Activated T-helper 9 cell treated with anti-CD3 and anti-CD28 coated beads, Interleukin-2, amount 50 U/mL, for 16 hours (primary cell): ENCODE measurements around the gene RHBDD2.
"Not testable (repeated sequence)": the region's sequence is repeated elsewhere in the genome, so short reads cannot be mapped to it uniquely, and the experiment has no call there.

Experiments used
- DNase-seq: peaks from one replicate; pipeline ENCODE4 v3.0.0-alpha.2; 2020; ENCODE audit warnings: low read depth

The RHBDD2 gene

DNA sequence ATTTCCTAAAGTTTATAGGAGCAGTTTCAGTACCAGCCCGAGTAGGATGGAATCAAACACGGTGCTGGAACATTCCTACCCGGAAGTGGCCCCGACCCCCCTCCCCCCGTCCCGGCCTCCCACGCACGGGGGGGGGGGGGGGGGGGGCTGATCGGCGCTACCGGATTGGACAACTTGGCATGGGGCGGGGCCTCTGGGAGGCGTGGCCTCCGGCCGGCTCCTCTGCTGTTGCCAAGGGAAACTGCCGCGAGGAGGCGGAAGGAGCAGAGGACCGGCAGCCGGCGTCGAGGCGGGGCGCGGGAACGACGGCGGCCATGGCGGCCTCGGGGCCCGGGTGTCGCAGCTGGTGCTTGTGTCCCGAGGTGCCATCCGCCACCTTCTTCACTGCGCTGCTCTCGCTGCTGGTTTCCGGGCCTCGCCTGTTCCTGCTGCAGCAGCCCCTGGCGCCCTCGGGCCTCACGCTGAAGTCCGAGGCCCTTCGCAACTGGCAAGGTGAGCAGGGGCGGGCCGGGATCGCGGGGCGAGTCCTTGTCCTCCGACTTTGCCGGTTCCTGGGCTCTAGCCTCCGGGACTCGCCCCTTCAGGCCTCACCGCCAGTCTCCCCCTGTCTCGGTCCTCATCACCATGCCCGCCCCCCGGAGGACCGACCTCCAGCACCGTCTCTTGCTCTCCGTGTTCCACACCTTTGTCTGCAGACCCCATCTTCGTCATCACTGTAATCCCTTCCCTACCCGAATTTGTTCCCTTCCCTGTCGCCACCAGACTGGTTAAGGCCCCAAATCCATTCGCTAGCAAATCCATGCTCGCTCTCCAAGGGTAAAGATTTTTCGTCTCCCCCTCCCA lies at the start of gene RHBDD2:
Gene RHBDD2, plus strand, starts transcription at position 266 of the 843 bp plus-strand sequence. Its CDS starts 49 bp downstream, at position 315.
- peak; percentile 96 for DNase-seq

DNA sequence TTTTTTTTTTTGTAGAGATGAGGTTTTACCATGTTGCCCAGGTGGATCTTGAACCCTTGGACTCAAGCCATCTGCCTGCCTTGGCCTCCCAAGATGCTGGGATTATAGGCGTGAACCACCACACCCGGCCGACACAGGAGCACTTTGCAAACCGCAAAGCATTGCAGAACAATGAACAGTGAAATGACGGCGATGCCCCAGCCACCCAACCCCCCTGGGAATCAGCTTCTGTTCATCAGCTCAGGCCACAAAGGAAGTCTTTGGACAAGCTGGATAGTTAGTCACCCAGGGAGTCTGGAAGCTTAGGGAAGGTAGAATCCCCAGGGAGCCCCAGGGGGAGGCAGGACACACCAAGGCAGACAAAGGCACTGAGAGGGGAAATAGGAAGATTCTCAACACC lies 49.2 kb upstream of the RHBDD2 start:
- DNase-seq, result not testable (repeated sequence)

GRCh38 chr7:75830978-75831377 lies 47.9 kb upstream of the RHBDD2 start:
- DNase-seq, result no peak

DNA sequence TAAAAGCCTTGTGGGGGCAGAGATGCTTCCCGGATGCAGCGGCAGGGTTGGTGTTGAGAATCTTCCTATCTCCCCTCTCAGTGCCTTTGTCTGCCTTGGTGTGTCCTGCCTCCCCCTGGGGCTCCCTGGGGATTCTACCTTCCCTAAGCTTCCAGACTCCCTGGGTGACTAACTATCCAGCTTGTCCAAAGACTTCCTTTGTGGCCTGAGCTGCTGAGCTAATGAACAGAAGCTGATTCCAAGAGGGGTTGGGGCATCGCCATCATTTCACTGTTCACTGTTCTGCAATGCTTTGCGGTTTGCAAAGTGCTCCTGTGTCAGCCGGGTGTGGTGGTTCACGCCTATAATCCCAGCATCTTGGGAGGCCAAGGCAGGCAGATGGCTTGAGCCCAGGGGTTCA lies 45.2 kb upstream of the RHBDD2 start:
- not testable (repeated sequence) for DNase-seq

DNA sequence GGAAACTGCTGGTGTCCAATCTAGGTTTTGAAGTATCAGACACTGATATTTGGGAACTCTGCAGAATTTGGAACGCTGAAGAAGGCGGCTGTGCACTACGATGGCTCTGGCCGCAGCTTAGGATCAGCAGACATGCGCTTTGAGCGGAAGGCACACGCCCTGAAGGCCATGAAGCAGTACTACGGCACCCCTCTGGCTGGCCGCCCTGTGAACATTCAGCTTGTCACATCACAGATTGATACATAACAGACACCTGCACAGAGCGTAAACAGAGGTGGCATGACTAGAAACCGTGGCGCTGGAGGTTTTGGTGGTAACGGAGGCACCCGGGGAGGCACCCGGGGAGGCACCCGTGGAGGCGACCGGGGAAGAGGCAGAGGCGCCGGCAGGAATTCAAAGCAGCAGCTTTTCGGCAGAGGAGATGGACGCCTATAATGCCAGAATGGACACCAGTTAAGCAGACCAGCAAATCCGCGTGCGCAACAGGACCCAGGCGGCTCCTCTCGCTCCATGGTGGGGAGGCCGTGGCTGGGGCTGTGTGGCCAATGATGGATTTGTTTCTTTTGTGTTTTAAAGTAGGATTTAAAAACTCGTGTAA lies 43.0 kb upstream of the RHBDD2 start:
- DNase-seq, result no peak

GRCh38 chr7:75836798-75837197 lies 42.0 kb upstream of the RHBDD2 start:
- no peak for DNase-seq

- DNase-seq, result not testable (repeated sequence)
Observed at GRCh38 chr7:75838281-75838930, 40.4 kb upstream of the RHBDD2 start.

GRCh38 chr7:75840029-75840428 lies 38.8 kb upstream of the RHBDD2 start:
- no peak for DNase-seq

DNA sequence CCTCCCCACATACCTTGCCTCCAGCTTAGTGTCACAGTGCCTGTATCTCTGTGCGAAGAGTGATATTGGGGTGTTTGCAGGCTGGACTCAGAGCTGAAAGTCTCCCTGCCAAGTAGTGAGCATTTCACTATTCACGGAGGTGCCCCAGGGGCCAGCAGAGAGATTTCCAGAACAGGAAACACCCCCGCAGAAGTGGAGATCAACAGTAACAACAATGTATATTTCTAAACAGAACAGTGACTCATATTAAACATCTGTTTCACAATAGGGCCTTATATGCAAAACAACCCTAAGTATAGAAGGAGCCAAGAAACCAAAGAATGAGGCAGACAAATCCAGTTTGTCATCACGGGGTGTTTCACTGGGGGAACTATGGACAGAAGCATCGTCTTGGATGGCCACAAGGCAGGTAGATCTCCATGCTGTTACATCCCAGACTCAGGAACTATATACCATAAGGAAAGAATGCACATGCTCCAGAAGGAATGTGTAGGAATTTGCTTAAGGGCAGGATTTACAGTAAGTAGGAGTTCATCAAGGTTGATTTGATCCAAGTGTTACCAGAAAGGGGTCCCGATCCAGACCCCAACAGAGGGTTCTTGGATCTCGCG lies 35.9 kb upstream of the RHBDD2 start:
- DNase-seq, result peak; percentile 2

DNA sequence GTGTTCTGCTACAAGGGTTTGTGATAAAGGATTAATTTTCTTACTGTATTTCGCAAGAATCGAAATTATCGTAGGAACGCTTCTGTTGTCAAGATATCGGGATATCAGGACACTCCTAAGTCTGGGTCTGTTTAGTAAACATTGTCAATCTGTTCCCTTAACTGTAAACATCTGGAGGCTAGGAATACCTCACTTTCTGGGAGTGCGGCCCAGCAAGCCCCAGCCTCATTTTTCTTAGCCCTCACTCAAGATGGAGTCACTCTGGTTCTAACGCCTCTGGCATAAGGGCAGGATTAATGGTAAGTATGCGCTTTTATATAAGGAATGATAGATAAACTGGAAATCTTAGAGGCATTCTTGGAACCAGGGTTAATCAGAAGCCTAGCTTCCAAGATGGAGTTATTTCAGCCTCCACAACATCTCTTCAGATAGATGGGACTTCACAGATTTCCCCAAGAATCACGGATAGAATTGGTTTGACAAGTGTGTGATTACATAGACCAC lies 35.2 kb upstream of the RHBDD2 start:
- DNase-seq, result no peak

DNA sequence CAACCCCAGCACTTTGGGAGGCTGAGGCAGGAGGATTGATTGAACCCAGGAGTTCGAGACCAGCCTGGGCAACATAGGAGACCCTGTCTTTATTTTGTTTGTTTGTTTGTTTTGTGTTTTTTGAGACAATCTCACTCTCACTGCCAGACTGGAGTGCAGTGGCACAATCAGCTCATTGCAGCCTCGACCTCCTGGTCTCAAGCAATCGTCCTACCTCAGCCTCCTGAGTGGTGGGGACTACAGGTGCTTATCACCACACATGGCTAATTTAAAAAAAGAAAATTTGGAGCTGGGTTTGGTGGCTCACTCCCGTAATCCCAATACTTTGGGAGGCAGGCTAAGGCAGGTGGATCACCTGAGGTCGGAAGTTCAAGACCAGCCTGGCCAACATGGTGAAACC lies 34.7 kb upstream of the RHBDD2 start:
- no peak for DNase-seq

DNA sequence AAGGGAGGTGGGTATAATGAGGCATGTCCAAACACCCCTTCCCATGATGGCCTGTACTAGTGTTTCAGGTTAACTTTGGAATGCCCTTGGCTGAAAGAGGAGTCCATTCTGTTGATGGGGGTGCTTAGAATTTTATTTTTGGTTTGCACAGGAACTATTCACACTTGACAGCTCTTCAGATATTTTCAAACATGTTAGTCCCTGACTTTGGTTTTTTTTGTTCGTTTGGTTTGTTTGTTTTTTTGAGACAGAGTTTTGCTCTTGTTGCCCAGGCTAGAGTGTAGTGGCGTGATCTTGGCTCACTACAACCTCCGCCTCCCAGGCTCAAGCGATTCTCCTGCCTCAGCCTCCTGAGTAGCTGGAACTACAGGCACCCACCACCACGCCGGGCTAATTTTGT lies 33.7 kb upstream of the RHBDD2 start:
- DNase-seq, result not testable (repeated sequence)

- no peak for DNase-seq
Observed at GRCh38 chr7:75847707-75848106, 31.1 kb upstream of the RHBDD2 start.

GRCh38 chr7:75849573-75849972 lies 29.3 kb upstream of the RHBDD2 start:
- no peak for DNase-seq

DNA sequence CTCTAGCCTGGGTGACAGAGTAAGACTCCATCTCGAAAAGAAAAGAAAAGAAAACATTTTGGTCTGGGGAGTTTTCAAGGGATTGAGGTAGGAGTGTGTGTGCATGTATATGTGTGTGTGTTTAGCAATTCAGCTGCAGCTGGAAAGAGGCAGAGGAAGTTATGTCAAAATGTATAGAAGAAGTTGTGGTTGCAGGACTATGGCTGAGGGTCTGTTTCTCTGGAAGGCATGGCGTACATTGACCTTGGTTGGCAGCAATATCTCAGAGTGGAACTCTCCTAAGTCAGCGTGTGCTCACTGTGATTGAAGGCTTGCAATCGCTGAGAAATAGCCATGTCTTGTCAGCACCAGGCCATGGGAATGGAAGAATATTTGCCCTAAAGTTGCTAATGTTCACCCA lies 28.6 kb upstream of the RHBDD2 start:
- DNase-seq, result no peak

DNA sequence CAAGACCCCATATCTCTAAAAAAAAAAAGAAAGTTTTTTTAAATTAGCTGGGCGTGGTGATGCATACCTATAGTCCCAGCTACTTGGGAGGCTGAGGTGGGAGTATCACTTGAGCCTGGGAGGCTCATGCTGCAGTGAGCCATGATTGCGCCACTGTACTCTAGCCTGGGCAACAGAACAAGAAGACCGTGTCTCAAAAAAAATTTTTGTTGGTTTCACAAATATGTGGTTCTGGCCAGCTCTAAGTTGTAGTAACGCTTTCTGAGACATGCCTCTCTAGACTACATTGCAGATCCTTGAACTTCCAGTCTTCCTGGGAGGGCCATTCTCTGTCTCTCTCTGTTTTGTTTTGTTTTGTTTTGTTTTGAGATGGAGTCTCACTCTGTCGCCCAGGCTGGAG lies 24.6 kb upstream of the RHBDD2 start:
- DNase-seq, result no peak

DNA sequence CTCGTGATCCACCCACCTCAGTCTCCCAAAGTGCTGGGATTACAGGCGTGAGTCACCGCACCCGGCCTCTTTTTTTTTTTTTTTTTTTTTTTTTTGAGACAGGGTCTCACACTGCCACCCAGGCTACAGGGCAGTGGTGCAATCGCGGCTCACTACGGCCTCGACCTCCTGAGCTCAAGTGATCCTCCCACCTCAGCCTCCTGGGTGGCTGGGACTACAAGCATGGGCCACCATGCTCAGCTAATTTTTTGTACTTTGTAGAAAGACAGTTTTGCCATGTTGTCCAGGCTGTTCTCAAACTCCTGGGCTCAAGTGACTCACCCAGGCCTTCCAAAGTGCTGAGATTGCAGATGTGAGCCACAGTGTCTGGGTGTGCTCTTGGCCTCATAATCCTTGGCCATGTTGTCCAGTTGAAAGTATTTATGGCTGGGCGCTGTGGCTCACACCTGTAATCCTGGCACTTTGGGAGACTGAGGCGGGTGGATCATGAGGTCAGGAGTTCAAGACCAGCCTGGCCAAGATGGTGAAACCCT lies 24.0 kb upstream of the RHBDD2 start:
- not testable (repeated sequence) for DNase-seq

DNA sequence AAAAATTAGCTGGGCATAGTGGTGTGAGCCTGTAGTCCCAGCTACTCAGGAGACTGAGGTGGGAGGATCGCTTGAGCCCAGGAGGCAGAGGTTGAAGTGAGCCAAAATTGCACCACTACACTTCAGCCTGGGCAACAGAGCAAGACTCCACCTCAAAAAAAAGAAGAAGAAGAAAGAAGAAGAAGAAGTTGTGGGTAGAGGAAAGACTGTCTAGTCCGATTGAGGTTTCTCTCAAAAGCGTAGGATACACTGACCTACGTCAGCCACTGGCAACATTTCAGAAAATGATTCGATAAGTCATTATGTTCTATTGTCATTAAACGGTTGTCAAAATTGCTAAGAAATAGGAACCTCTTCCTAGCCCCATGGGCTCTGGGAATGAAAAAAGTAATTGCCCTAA lies 22.3 kb upstream of the RHBDD2 start:
- DNase-seq, result no peak

GRCh38 chr7:75858410-75858809 lies 20.4 kb upstream of the RHBDD2 start:
- no peak for DNase-seq

- no peak for DNase-seq
Observed at GRCh38 chr7:75861636-75862035, 17.2 kb upstream of the RHBDD2 start.

DNA sequence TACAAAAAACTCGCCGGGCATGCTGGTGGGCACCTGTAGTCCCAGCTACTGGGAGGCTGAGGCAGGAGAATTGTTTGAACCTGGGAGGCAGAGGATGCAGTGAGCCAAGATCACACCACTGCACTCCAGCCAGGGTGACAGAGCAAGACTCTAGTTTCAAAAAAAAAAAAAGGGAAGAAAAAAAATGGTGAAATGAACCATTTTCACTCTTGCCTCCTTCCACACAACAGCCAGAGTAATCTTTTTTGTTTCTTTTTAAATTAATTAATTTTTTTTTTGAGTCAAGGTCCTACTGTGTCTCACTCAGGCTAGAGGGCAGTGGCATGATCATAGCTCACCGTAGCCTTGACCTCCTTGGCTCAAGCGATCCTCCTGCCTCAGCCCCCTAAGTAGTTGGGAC lies 14.6 kb upstream of the RHBDD2 start:
- not testable (repeated sequence) for DNase-seq

GRCh38 chr7:75866114-75866488 lies 12.7 kb upstream of the RHBDD2 start:
- DNase-seq, result no peak
